ENCODE results near the gene NIM1K.

DNA sequence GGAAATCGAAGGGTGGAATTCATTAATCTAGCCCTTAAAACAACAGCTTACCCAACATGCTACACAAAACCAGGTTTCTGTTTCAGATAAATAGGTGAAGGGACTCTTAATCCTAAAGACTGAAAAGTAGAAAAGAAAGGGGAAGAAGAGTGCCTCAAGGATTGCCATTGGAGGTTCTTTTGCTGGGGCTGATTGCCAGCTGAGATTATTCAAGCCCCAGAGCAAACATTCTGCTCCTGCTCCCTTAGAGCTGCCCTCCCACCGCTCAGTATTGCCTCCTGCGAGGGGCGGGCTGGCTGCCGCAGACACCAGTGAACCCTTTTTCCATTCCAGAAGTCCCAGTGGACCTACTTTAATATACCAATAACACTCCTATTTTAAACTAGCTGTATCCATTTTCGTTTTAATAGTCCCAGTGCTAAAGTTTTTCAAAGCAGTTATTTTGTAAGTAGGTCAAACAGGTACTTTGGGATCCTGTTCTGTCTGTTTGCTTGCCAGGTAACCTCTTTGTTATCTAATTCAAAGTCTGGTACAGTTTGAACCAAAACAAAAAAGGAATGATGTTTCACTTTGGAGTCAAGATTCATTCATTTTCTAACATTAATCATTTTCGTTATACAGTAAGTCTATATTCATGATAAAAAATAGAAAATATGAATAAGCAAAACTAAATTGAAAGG, 82.5 kb downstream of the NIM1K start:
- no peak for TF ChIP-seq POLR2A (IDR thresholded peaks at IDR 0.05)
- TF ChIP-seq, protein P1, sequence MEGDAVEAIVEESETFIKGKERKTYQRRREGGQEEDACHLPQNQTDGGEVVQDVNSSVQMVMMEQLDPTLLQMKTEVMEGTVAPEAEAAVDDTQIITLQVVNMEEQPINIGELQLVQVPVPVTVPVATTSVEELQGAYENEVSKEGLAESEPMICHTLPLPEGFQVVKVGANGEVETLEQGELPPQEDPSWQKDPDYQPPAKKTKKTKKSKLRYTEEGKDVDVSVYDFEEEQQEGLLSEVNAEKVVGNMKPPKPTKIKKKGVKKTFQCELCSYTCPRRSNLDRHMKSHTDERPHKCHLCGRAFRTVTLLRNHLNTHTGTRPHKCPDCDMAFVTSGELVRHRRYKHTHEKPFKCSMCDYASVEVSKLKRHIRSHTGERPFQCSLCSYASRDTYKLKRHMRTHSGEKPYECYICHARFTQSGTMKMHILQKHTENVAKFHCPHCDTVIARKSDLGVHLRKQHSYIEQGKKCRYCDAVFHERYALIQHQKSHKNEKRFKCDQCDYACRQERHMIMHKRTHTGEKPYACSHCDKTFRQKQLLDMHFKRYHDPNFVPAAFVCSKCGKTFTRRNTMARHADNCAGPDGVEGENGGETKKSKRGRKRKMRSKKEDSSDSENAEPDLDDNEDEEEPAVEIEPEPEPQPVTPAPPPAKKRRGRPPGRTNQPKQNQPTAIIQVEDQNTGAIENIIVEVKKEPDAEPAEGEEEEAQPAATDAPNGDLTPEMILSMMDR (IDR thresholded peaks at IDR 0.05): no peak
